Measurements from ENCODE around the gene MPP3. TPM values are rescaled to one million over a fixed set of nuclear protein-coding genes. Genes with fewer than 3 reads are reported as not detected.

Gene MPP3
- total RNA-seq, 1 donor from 2014 or later, result 35.2 TPM

DNA sequence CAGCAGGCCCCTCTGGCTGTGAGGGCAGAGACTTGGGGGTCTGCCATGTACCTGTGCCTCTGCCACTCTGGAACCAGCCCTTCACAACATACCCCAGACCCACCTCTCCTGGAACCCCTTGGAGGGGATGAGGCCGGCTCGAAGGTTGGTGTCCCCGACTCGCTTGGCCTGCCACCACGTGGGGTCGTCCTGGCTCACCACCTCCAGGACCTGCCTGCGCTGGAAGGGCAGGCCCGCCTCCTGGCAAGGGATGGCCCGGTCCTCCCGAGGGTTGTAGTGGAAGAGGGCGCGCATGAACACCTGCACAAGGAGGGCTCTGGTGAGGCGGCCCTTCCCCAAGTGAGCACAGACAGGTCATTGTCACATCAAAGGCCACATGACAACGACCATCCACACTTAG is 12.2 kb downstream of the MPP3 start:
- DNase-seq, result no peak
- no peaks in the 10 kb centered on the region for H3K27me3 ChIP-seq (ENCODE audit: low read depth)
- TF ChIP-seq, protein P1, sequence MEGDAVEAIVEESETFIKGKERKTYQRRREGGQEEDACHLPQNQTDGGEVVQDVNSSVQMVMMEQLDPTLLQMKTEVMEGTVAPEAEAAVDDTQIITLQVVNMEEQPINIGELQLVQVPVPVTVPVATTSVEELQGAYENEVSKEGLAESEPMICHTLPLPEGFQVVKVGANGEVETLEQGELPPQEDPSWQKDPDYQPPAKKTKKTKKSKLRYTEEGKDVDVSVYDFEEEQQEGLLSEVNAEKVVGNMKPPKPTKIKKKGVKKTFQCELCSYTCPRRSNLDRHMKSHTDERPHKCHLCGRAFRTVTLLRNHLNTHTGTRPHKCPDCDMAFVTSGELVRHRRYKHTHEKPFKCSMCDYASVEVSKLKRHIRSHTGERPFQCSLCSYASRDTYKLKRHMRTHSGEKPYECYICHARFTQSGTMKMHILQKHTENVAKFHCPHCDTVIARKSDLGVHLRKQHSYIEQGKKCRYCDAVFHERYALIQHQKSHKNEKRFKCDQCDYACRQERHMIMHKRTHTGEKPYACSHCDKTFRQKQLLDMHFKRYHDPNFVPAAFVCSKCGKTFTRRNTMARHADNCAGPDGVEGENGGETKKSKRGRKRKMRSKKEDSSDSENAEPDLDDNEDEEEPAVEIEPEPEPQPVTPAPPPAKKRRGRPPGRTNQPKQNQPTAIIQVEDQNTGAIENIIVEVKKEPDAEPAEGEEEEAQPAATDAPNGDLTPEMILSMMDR (IDR thresholded peaks at IDR 0.05; ENCODE audit: borderline replicate concordance), result no peak
- no peaks in the 10 kb centered on the region for H3K9me3 ChIP-seq (replicated peaks)
- no peak overlapping the region for H3K4me3 ChIP-seq
- peaks cover 84% of the 10 kb centered on the region for H3K4me1 ChIP-seq
- intact Hi-C loops (cut with micrococcal nuclease), result no loop called here
- H3K27ac ChIP-seq (replicated peaks), result peak overlapping the region; percentile 85
- peaks cover 69% of the 10 kb centered on the region for H3K36me3 ChIP-seq

DNA sequence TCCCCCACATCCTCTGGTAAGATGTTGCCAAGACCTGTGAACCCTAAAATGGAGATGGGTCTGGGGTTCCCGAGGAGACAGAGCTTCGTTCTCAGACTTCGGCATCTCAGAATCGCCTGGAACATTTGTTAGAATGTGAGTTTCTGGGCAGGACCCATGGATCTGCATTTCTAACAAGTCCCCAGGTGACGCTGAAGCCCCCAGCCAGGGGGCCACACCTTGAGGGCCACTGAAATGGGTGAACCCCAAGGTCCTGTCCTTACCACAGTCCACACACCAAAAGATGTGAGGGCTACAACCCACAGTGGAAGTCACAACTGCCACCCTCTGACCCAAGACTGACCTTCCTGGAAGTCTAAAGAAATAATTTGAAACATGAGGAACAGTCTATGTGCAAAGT is 14.0 kb downstream of the MPP3 start:
- H3K4me1 ChIP-seq, result peaks cover 66% of the 10 kb centered on the region
- no peak overlapping the region for H3K4me3 ChIP-seq
- no peak for DNase-seq
- TF ChIP-seq, protein P1 (IDR thresholded peaks at IDR 0.05; ENCODE audit: borderline replicate concordance), result no peak
- no peaks in the 10 kb centered on the region for H3K9me3 ChIP-seq (replicated peaks)
- no peaks in the 10 kb centered on the region for H3K27me3 ChIP-seq (ENCODE audit: low read depth)
- intact Hi-C loops (cut with micrococcal nuclease), result no loop called here
- peak overlapping the region; percentile 3 for H3K27ac ChIP-seq (replicated peaks)
- peaks cover 75% of the 10 kb centered on the region for H3K36me3 ChIP-seq

DNA sequence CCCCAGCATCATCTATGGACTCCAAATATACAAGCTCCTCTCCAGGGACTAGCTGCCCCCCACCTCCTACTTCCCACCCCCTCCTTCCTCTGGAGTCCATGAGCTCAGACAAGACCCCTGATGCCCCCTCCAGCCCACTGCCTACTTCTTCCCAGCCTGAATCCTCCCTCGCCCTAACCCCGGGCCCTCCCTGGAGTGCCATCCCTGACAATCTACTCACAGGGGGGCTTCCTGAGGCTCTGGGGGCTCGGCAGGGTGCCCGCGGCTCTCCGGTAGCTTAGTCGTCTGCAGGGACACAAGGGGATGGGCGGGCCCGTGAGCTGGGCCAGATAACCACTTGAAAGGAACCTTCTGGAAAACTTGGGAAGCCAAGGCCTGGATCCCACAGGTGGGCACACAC is 15.1 kb downstream of the MPP3 start:
- Histone ChIP-seq H3K4me1 (peaks cover 58% of the 10 kb centered on the region), H3K36me3 (peaks cover 87% of the 10 kb centered on the region), H3K9me3 (replicated peaks) (no peaks in the 10 kb centered on the region), H3K4me3 (no peak overlapping the region), H3K27me3 (ENCODE audit: low read depth) (no peaks in the 10 kb centered on the region), H3K27ac (replicated peaks) (peak overlapping the region; percentile 57)
- DNase-seq, result no peak
- intact Hi-C loops (cut with micrococcal nuclease), result no loop called here
- TF ChIP-seq, protein P1 (IDR thresholded peaks at IDR 0.05; ENCODE audit: borderline replicate concordance), result no peak

DNA sequence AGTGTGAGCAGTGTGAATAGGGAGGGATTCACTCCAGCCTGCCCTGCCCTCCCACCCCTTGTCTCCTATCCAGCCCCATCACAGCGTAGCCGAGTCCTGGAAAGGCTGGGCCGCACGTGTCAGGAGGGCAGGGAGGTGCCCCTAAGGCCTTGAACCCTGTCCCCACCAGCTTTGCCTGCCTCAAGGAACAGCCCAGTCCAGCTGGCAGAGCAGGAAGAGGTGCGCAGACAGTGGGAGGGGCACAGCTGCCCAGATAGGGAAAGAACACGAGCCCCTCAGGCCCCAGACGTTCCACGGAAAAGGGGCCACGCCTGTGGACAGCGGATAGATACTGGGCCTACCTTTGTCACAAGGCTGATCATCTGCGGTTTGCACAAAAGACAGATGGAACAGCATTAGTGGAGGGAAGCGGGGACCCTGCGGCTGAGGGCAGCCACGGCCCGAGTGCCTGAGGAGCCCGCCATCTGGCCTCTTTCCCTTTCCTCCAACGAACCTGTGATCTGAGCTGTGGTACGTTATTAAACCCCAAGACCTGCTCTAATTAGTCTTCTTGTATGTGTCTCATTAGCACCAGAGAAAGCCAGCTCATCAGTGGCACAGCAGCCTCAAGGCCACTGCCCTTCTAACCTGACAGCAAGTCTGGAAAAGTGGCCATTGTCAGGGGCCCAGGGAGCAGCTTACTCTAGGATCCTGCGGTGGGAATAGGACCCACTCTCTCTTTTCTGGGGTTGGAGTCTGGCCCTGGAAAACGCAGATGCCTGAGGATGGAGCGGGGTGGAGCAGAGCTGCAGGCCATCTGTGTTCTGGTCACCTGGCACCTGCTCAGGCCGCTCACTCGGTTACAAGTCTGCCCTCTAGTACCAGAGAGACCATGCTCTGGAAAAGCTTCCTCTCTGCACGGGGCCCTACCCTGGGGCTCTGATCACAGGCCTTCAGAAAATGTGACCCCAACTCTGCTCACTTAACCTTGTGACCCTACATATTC is 16.3 kb downstream of the MPP3 start:
- TF ChIP-seq, protein P1 (IDR thresholded peaks at IDR 0.05; ENCODE audit: borderline replicate concordance), result no peak
- no peak for DNase-seq
- Histone ChIP-seq H3K9me3 (replicated peaks) (no peaks in the 10 kb centered on the region), H3K27ac (replicated peaks) (peak overlapping the region; percentile 57), H3K4me1 (peaks cover 46% of the 10 kb centered on the region), H3K4me3 (no peak overlapping the region), H3K27me3 (ENCODE audit: low read depth) (no peaks in the 10 kb centered on the region), H3K36me3 (peaks cover 92% of the 10 kb centered on the region)
- intact Hi-C loops (cut with micrococcal nuclease), result no loop called here

DNA sequence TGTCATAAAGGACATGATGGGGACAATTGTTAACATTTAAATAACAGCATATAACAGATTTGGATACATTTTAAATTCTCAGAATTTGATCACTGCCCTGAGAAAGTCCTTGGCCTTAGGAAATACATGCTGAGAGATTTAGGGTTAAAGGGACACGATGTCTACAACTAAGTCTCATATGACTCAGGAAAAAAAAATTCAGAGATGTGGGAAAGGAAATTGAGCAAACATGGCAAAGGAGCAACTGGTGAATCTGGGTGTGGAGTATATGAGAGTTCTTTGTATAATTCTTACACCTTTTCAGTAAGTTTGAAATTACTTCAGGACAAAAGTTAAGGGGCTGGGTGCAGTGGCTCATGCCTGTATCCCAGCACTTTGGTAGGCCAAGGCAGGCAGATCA is 18.2 kb downstream of the MPP3 start:
- intact Hi-C loops (cut with micrococcal nuclease), result no loop called here
- H3K27me3 ChIP-seq (ENCODE audit: low read depth), result no peaks in the 10 kb centered on the region
- DNase-seq, result no peak
- no peaks in the 10 kb centered on the region for H3K9me3 ChIP-seq (replicated peaks)
- peak overlapping the region; percentile 43 for H3K27ac ChIP-seq (replicated peaks)
- H3K4me1 ChIP-seq, result peaks cover 28% of the 10 kb centered on the region
- no peak overlapping the region for H3K4me3 ChIP-seq
- TF ChIP-seq, protein P1 (IDR thresholded peaks at IDR 0.05; ENCODE audit: borderline replicate concordance), result no peak
- H3K36me3 ChIP-seq, result peaks cover 92% of the 10 kb centered on the region

Measured in left ventricle myocardium inferior (tissue), 1 donor.